Measurements from ENCODE around the gene GALNT10. TPM values are rescaled to one million over a fixed set of nuclear protein-coding genes. Genes with fewer than 3 reads are reported as not detected.

The GALNT10 gene
- total and polyA plus RNA-seq, 2 experiments from 2014 or later, result 3.2 to 12.9 TPM

- H3K36me3 Mint-ChIP-seq (ENCODE audit: low read depth), result no peaks in the 10 kb centered on the region
- peaks cover 5% of the 10 kb centered on the region; the same call in 1 of the 3 replicates for H3K9me3 Mint-ChIP-seq
- Histone ChIP-seq H2AFZ (no peak overlapping the region), H3K27me3 (ENCODE audit: insufficient read depth) (no peaks in the 10 kb centered on the region), H4K20me1 (replicated peaks; ENCODE audit: insufficient read depth) (no peaks in the 10 kb centered on the region; the same call in 1 of the 2 replicates), H3K4me3 (no peak overlapping the region), H3K4me1 (ENCODE audit: insufficient read depth) (0 out of 2 replicates have a peak, but pooled peaks cover 7% of the 10 kb centered on the region), H3K4me2 (no peak overlapping the region), H3K36me3 (ENCODE audit: insufficient read depth) (no peaks in the 10 kb centered on the region), H3K27ac (ENCODE audit: low read depth) (no peak overlapping the region), H3K9me2 (ENCODE audit: insufficient read depth) (no peaks in the 10 kb centered on the region), H3F3A (replicated peaks; ENCODE audit: low read depth) (no peaks in the 10 kb centered on the region), H3K79me2 (replicated peaks; ENCODE audit: insufficient read depth) (no peaks in the 10 kb centered on the region)
- TF ChIP-seq ZNF114 (CRISPR knock-in tag; IDR thresholded peaks at IDR 0.05) (no peak), STAT1 (IDR thresholded peaks at IDR 0.05; ENCODE audit: unreplicated experiment) (no peak), EZH2 (IDR thresholded peaks at IDR 0.05; ENCODE audit: low read depth, unreplicated experiment) (no peak), CREB1 (CRISPR knock-in tag; IDR thresholded peaks at IDR 0.05; ENCODE audit: low read depth) (no peak), REST (IDR thresholded peaks at IDR 0.05; ENCODE audit: unreplicated experiment) (no peak), POLR2AphosphoS5 (IDR thresholded peaks at IDR 0.05; ENCODE audit: low read depth) (no peak), ZNF331 (CRISPR knock-in tag; IDR thresholded peaks at IDR 0.05; ENCODE audit: low read depth) (no peak), NANOG (IDR thresholded peaks at IDR 0.05; ENCODE audit: borderline replicate concordance) (no peak), JUNB (IDR thresholded peaks at IDR 0.05; ENCODE audit: unreplicated experiment) (no peak), CTCF (conservative IDR thresholded peaks at IDR 0.05; ENCODE audit: low read depth in 2 of 2) (no peak), ZNF462 (CRISPR knock-in tag; IDR thresholded peaks at IDR 0.05) (no peak), ETS1 (IDR thresholded peaks at IDR 0.05) (no peak), EZH2phosphoT487 (IDR thresholded peaks at IDR 0.05; ENCODE audit: unreplicated experiment) (no peak)
- peaks cover 16% of the 10 kb centered on the region for H3K4me1 Mint-ChIP-seq
- no peak overlapping the region for H3K4me3 Mint-ChIP-seq
- peak overlapping the region; percentile 20; the same call in 1 of the 2 replicates for H3K27ac Mint-ChIP-seq
- no peak for ATAC-seq
- DNase-seq (ENCODE audit: low spot score), result peak; percentile 17
- H3K27me3 Mint-ChIP-seq (ENCODE audit: insufficient read depth, low read depth, poor library complexity), result peaks cover 7% of the 10 kb centered on the region
Measured at GRCh38 chr5:154418344-154418820, 227.8 kb downstream of the GALNT10 start.

Measured in GM23338 (cell line).